Calu3 (cell line): Measurements from ENCODE around the gene MYO9A. TPM values are rescaled to one million over a fixed set of nuclear protein-coding genes. Genes with fewer than 3 reads are reported as not detected.

Experiments
- BruUV-seq: library from RNA; stranded (reverse); fragments of 400-500 nt; replicated peaks from 2 replicates; lab custom pipeline; 2021; lab: Mats Ljungman, UMichigan
- CTCF ChIA-PET: fragments of 300-600 bp; sonication (Branson Sonifier 250); formaldehyde crosslinking; loops from one replicate; lab custom pipeline; 2022; ENCODE audit warnings: antibody characterized with exemption; lab: Charles Lee
- DNase-seq: peaks from one replicate; pipeline ENCODE4 v3.0.0; 2022
- H3K27ac Mint-ChIP-seq: one replicate; pipeline ENCODE4 v1.8.0; 2022; ENCODE audit warnings: mixed read lengths; ENCODE audit not compliant: unreplicated experiment
- H3K27me3 Mint-ChIP-seq: one replicate; pipeline ENCODE4 v1.8.0; 2022; ENCODE audit warnings: mixed read lengths; ENCODE audit not compliant: unreplicated experiment
- H3K36me3 Mint-ChIP-seq: one replicate; pipeline ENCODE4 v1.8.0; 2022; ENCODE audit warnings: mild to moderate bottlenecking, moderate library complexity, mixed read lengths; ENCODE audit not compliant: insufficient read depth, unreplicated experiment
- H3K4me1 Mint-ChIP-seq: one replicate; pipeline ENCODE4 v1.8.0; 2022; ENCODE audit warnings: mild to moderate bottlenecking, low read depth, mixed read lengths; ENCODE audit not compliant: unreplicated experiment
- H3K4me3 Mint-ChIP-seq: one replicate; pipeline ENCODE4 v1.8.0; 2022; ENCODE audit warnings: mild to moderate bottlenecking, low read depth, moderate library complexity, mixed read lengths; ENCODE audit not compliant: unreplicated experiment
- H3K9me3 Mint-ChIP-seq: one replicate; pipeline ENCODE4 v1.8.0; 2022; ENCODE audit warnings: low read depth, mixed read lengths; ENCODE audit not compliant: unreplicated experiment
- CTCF ChIP-seq: fragments of 200-600 bp; IDR thresholded peaks from one replicate; pipeline ENCODE4 v1.8.0; 2022; ENCODE audit warnings: antibody characterized with exemption; ENCODE audit not compliant: unreplicated experiment
- intact Hi-C: fragments of 100-400 bp; cut with micrococcal nuclease; formaldehyde crosslinking; loops from one replicate; pipeline ENCODE4 v1.10.0; 2022; ENCODE audit not compliant: unreplicated experiment
- total RNA-seq: library from RNA; stranded (reverse); gene quantifications from 2 replicates; pipeline ENCODE4 v1.2.3, GENCODE V29; 2022

Gene MYO9A
- total RNA-seq, 1 experiment from 2014 or later = 32.8 TPM

- Mint-ChIP-seq H3K36me3 (no peaks in the 10 kb centered on the region), H3K27ac (no peak overlapping the region), H3K27me3 (no peaks in the 10 kb centered on the region), H3K9me3 (no peaks in the 10 kb centered on the region), H3K4me3 (no peak overlapping the region), H3K4me1 (no peaks in the 10 kb centered on the region)
- BruUV-seq = no TSS peak
- CTCF ChIA-PET = no interaction called here
- no peak for DNase-seq
- intact Hi-C loops = no loop called here
- no peak for TF ChIP-seq CTCF
Measured at GRCh38 chr15:71893691-71894090, 224.3 kb downstream of the MYO9A start.

GRCh38 chr15:71892335-71892734, 225.6 kb downstream of the MYO9A start:
- DNase-seq = no peak
- Mint-ChIP-seq H3K9me3 (no peaks in the 10 kb centered on the region), H3K27me3 (no peaks in the 10 kb centered on the region), H3K27ac (no peak overlapping the region), H3K4me3 (no peak overlapping the region), H3K36me3 (no peaks in the 10 kb centered on the region), H3K4me1 (no peaks in the 10 kb centered on the region)
- CTCF ChIA-PET = interaction anchor here (0.5 to 1.5 kb wide), 4 partner anchors 10 to 231 kb away, joined by 3 read pairs; no protein-coding TSS in a partner anchor
- intact Hi-C loops = no loop called here
- BruUV-seq = no TSS peak
- no peak for TF ChIP-seq CTCF

GRCh38 chr15:71891026-71891425, 226.9 kb downstream of the MYO9A start:
- no peak overlapping the region for H3K27ac Mint-ChIP-seq

GRCh38 chr15:71889947-71890346, 228.0 kb downstream of the MYO9A start:
- DNase-seq = no peak
- Mint-ChIP-seq H3K9me3 (no peaks in the 10 kb centered on the region), H3K27ac (no peak overlapping the region), H3K36me3 (no peaks in the 10 kb centered on the region), H3K27me3 (no peaks in the 10 kb centered on the region), H3K4me3 (no peak overlapping the region), H3K4me1 (no peaks in the 10 kb centered on the region)
- intact Hi-C loops = no loop called here
- no peak for TF ChIP-seq CTCF
- BruUV-seq = no TSS peak
- CTCF ChIA-PET = interaction anchor here (0.7 kb wide), 1 partner anchor 215 kb away, joined by 4 read pairs; no protein-coding TSS in a partner anchor

More at GRCh38 chr15:71891026-71891425, 226.9 kb downstream of the MYO9A start:
- intact Hi-C loops = no loop called here
- TF ChIP-seq CTCF = no peak
- Mint-ChIP-seq H3K36me3 (no peaks in the 10 kb centered on the region), H3K27me3 (no peaks in the 10 kb centered on the region), H3K9me3 (no peaks in the 10 kb centered on the region), H3K4me1 (no peaks in the 10 kb centered on the region), H3K4me3 (no peak overlapping the region)
- DNase-seq = no peak
- CTCF ChIA-PET = interaction anchor here (0.6 kb wide), 1 partner anchor 147 kb away, joined by 5 read pairs; no protein-coding TSS in a partner anchor
- BruUV-seq = no TSS peak
